SK-N-MC (cell line): ENCODE results near the gene PHF20.

Experiments used
- DNase-seq: peaks from one replicate; pipeline ENCODE4 v3.0.0-alpha.2; 2011; ENCODE audit warnings: low read depth, low spot score
- H3K27ac ChIP-seq: fragments of 200-600 bp; sonication (generic); 2 replicates; pipeline ENCODE4 v1.5.1; 2016; ENCODE audit warnings: mixed run types
- H3K36me3 ChIP-seq: fragments of 200-600 bp; sonication (generic); 2 replicates; pipeline ENCODE4 v1.6.1; 2017; ENCODE audit warnings: antibody characterized with exemption, low read length, mixed read lengths; ENCODE audit not compliant: insufficient read depth
- H3K4me3 ChIP-seq: fragments of 200-600 bp; sonication (generic); 2 replicates; pipeline ENCODE4 v1.5.1; 2016
- H3K9ac ChIP-seq: fragments of 200-600 bp; sonication (generic); 2 replicates; pipeline ENCODE4 v1.8.0; 2017; ENCODE audit warnings: mixed run types, mixed read lengths; ENCODE audit not compliant: insufficient read length
- H3K9me3 ChIP-seq: fragments of 200-600 bp; sonication (generic); 2 replicates; pipeline ENCODE4 v1.6.1; 2017; ENCODE audit warnings: low read depth, mild to moderate bottlenecking, antibody characterized with exemption, low read length, moderate library complexity, mixed read lengths
- EZH2 ChIP-seq: fragments of 200-600 bp; sonication (generic); IDR thresholded peaks from one replicate; pipeline ENCODE4 v1.6.1; 2017; ENCODE audit warnings: antibody characterized with exemption
- FOXP2 ChIP-seq: optimal IDR thresholded peaks from 2 replicates; pipeline ENCODE3; 2011; ENCODE audit warnings: mild to moderate bottlenecking, moderate library complexity; ENCODE audit not compliant: insufficient read depth; ENCODE audit errors: extremely low read length, control extremely low read depth
- POLR2AphosphoS5 ChIP-seq: IDR thresholded peaks from 2 replicates; pipeline ENCODE4 v1.6.1; 2012; ENCODE audit warnings: mild to moderate bottlenecking, low read depth, low read length, borderline replicate concordance

The PHF20 gene

DNA sequence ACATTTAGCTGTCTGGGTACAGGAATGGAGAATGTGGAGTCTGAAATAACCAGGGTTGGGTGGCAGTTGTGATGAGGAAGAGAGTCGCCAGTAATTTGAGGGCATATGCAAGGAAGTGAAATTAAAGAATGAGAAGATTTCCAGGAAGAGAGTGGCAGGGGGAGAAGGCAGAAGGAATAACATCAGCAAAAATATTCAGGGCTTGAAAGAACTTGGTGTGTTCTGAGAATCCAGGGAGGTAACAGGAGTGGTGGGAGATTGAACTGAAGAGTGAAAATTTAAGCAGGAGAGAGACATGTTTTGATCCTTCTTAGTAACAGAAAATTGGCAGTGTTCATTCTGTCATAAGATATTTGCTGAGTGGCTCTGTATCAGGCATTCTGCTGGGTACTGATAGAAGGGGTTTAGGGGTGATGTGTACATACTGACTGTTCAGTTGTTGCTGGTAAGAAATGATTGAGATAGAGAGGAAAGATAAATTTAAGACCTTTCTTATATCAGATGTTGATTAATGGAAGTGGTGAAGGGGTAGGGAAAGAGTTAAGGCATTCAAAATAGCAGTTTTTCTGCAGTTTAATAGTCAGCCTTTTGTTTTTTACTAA is 54.7 kb downstream of the PHF20 start:
- no peak for DNase-seq
- H3K9ac ChIP-seq, result no peak overlapping the region
- H3K9me3 ChIP-seq, result no peaks in the 10 kb centered on the region
- H3K27ac ChIP-seq, result no peak overlapping the region
- TF ChIP-seq FOXP2 (no peak), EZH2 (no peak), POLR2AphosphoS5 (no peak)
- H3K36me3 ChIP-seq, result peaks cover 23% of the 10 kb centered on the region
- no peak overlapping the region for H3K4me3 ChIP-seq

DNA sequence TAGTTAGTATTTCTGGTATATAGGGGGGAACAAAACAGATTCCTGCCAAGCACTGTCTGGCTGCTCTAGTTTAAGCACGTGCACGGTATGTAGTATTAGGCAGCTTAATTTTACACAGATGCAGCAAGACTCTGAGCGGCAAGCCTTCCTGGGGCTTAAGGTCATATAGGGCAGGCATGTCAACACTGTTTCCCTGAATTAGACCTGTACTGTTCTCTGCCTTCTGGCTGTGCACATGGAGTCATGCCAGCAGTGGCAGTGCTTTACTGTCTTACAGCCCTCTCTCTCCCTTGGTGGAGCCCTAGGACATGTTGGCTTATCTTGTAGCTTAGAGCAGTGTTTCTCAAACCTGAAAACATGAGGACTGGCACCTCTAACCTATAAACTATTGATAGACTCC is 56.6 kb downstream of the PHF20 start:
- no peak for DNase-seq
- Histone ChIP-seq H3K36me3 (peaks cover 19% of the 10 kb centered on the region; the same call in 1 of the 2 replicates), H3K27ac (no peak overlapping the region), H3K9me3 (no peaks in the 10 kb centered on the region), H3K9ac (no peak overlapping the region), H3K4me3 (no peak overlapping the region)
- TF ChIP-seq EZH2 (no peak), FOXP2 (no peak), POLR2AphosphoS5 (no peak)

DNA sequence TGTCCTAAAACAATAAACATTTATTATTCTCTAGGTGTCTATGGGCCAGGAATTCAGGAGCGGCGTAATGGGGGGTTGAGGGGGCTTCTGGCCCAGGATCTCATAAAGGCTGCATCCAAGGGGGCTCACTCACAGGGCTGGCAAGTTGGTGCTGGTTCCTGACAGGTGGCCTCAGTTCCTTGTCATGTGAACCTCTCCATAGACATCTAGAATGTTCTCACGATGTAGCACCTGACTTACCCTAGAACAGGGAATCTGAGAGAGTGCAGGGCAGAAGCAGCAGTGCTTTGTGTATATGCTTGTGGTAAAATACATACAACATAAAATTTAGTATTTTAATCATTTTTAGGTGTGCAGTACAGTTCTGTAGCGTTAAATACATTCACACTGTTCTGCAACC is 57.1 kb downstream of the PHF20 start:
- TF ChIP-seq POLR2AphosphoS5 (no peak), FOXP2 (no peak), EZH2 (no peak)
- H3K9ac ChIP-seq, result no peak overlapping the region
- no peak overlapping the region for H3K27ac ChIP-seq
- DNase-seq, result no peak
- H3K9me3 ChIP-seq, result no peaks in the 10 kb centered on the region
- no peak overlapping the region for H3K4me3 ChIP-seq
- H3K36me3 ChIP-seq, result peaks cover 16% of the 10 kb centered on the region; the same call in 1 of the 2 replicates

DNA sequence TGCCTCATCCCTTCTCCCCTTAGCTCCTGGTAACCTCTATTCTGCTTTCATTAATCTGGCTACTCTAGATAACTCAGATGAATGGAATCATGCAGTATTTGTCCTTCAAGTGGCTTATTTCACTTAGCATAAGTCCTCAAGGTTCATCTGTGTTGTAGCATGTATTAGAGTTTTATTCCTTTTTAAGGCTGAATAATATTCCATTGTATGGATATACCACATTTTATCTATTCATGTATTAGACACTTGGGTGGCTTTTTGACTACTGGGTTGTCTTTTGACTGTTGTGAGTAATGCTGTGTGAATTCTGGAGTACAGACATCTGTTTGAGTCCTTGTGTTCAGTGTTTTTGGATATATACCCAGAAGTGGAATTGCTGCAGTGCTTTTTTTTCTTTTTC is 58.4 kb downstream of the PHF20 start:
- DNase-seq, result no peak
- Histone ChIP-seq H3K36me3 (peaks cover 9% of the 10 kb centered on the region; the same call in 1 of the 2 replicates), H3K9me3 (no peaks in the 10 kb centered on the region), H3K4me3 (no peak overlapping the region), H3K9ac (no peak overlapping the region), H3K27ac (no peak overlapping the region)
- TF ChIP-seq EZH2, result no peak
- no peak for TF ChIP-seq FOXP2
- no peak for TF ChIP-seq POLR2AphosphoS5

DNA sequence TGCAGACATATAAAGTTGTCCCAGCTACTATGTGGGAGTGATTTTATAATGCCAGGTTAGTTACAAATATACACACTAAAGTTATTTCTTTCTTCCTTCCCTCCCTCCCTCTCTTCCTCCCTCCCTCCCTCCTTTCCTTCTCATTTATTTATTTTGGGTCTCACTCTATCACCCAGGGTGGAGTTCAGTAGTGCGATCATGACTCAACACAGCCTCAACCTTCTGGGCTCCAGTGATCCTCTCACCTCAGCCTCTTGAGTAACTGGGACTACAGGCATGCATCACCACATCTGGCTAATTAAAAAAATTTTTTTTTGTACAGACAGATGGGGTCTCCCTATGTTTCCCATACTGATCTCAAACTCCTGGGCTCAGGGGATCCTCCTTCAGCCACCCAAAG is 59.2 kb downstream of the PHF20 start:
- no peak overlapping the region for H3K4me3 ChIP-seq
- H3K36me3 ChIP-seq, result peaks cover 9% of the 10 kb centered on the region; the same call in 1 of the 2 replicates
- no peaks in the 10 kb centered on the region for H3K9me3 ChIP-seq
- no peak for DNase-seq
- no peak for TF ChIP-seq POLR2AphosphoS5
- no peak overlapping the region for H3K27ac ChIP-seq
- no peak overlapping the region for H3K9ac ChIP-seq

DNA sequence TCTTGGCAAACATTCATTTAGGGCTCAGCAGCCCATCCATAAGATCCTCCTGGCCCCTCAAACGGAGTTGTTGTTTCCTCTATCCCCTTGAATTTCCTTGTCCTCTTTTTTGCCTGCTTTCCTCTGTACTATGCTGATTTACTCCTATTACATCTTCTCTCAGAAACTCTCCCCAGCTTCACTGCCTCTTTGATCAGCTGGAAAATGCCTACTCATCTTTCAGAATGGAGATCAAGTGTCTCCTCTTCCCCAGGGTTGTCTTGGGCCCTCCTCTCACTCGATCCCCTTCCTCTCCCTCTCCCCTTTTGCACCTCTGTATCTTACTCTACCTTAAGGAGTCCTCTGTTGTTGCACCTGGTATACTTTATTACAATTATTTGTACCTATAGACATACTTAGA is 60.2 kb downstream of the PHF20 start:
- TF ChIP-seq FOXP2 (no peak), EZH2 (no peak), POLR2AphosphoS5 (no peak)
- no peak for DNase-seq
- H3K9ac ChIP-seq, result no peak overlapping the region
- H3K36me3 ChIP-seq, result peaks cover 9% of the 10 kb centered on the region; the same call in 1 of the 2 replicates
- peak overlapping the region; percentile 13; the same call in 1 of the 2 replicates for H3K27ac ChIP-seq
- H3K4me3 ChIP-seq, result no peak overlapping the region
- H3K9me3 ChIP-seq, result no peaks in the 10 kb centered on the region

DNA sequence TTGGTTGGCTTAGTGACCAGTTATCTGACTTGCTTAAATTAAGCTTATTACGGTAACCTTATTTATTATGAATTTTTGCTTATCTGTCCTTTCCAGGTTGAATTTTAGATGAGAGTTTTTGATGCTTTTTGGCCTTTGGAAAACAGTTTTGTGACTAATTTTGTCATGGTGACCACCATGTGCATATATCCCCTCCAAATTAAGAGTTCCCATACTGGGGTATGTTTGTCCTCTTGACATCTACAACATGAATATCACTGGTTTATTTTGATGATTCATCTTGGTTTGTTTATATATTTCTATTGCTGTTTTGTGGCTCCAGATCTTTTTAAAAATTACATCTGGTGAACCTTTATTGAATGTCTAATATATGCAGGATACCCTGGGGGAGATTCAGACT is 61.4 kb downstream of the PHF20 start:
- no peak overlapping the region for H3K4me3 ChIP-seq
- H3K36me3 ChIP-seq, result peaks cover 9% of the 10 kb centered on the region; the same call in 1 of the 2 replicates
- no peak for TF ChIP-seq EZH2
- no peak for TF ChIP-seq POLR2AphosphoS5
- no peak for TF ChIP-seq FOXP2
- H3K27ac ChIP-seq, result peak overlapping the region; percentile 26; the same call in 1 of the 2 replicates
- no peak for DNase-seq
- H3K9me3 ChIP-seq, result no peaks in the 10 kb centered on the region
- no peak overlapping the region for H3K9ac ChIP-seq

DNA sequence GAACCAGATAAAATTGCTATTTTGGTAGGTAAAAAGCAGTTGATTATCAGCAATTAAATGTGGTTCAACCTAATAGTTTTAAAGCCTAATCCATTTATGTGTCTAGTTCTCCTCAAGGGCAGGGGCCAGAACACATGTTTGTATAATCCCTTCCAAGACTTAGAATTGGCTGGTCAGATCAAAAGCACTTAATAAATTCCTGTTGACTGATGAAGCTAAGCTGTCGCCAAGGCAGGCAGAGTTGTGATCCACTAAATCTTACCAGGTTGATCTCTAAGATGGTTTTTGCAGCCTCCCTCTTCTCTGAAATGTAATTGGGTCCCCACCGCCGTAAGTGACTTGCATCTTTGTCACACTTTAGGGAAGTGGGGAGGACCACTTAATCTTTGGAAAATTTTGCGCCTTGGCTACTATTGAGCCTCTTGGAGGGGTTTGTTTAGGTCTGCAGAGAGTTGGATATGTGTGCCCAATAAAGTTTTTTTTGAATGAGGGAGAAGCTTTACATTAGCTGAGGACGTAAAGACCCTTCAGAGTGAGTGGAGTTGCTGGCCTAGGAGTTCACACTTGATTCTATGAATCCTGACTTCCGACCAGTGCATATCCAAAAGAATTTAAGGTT is 65.9 kb downstream of the PHF20 start:
- Histone ChIP-seq H3K27ac (no peak overlapping the region), H3K9me3 (peaks cover 4% of the 10 kb centered on the region; the same call in 1 of the 2 replicates), H3K4me3 (no peak overlapping the region), H3K9ac (no peak overlapping the region), H3K36me3 (peaks cover 17% of the 10 kb centered on the region)
- no peak for TF ChIP-seq EZH2
- DNase-seq, result no peak

DNA sequence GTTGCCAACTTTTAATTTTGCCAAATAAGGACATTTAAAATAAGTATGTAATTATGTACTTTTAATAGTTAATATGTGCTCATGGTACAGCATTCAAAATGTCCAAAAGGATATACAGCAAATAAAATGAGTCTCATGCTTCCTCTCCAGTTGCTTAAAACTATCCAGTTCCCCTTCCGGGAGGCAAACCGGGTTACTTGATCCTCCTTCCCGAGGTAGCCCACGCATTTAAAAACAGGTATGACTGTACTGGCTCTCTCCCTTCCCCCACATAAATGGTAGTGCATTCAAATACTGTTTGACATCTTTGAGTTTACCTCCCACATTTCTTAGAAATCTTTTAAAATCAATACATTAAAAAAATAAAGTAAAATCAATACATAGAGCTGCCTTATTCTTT is 66.4 kb downstream of the PHF20 start:
- Histone ChIP-seq H3K4me3 (no peak overlapping the region), H3K9ac (no peak overlapping the region), H3K27ac (no peak overlapping the region), H3K36me3 (peaks cover 20% of the 10 kb centered on the region), H3K9me3 (peaks cover 4% of the 10 kb centered on the region; the same call in 1 of the 2 replicates)
- TF ChIP-seq EZH2, result no peak
- no peak for TF ChIP-seq FOXP2
- TF ChIP-seq POLR2AphosphoS5, result no peak
- no peak for DNase-seq
